ENCODE measurements around the gene TMEM165. TPM values are rescaled to one million over a fixed set of nuclear protein-coding genes. Genes with fewer than 3 reads are reported as not detected.
"Not testable (repeated sequence)": the region's sequence is repeated elsewhere in the genome, so short reads cannot be mapped to it uniquely, and the experiment has no call there.

TMEM165 gene
- total and polyA plus RNA-seq, 5 experiments from 2014 or later = 16.0 to 63.3 (median 32.7) TPM

- Mint-ChIP-seq H3K4me3 (no peak overlapping the region), H3K4me1 (peaks cover 0 to 6% (median under 1%) of the 10 kb centered on the region in 4 donors), H3K36me3 (peaks cover 0 to 7% (median 3%) of the 10 kb centered on the region in 3 donors), H3K27ac (no peak overlapping the region), H3K9me3 (no peaks in the 10 kb centered on the region), H3K27me3 (no peaks in the 10 kb centered on the region)
- ATAC-seq = no peak
- DNase-seq = no peak
- POLR2A ChIA-PET = no interaction called here
These were observed 38.7 kb upstream of the TMEM165 start for GRCh38 chr4:55356991-55357461.

GRCh38 chr4:55358246-55358645 is 37.5 kb upstream of the TMEM165 start:
- Mint-ChIP-seq H3K4me1 (peaks cover 0 to 6% (median under 1%) of the 10 kb centered on the region in 4 donors), H3K9me3 (no peaks in the 10 kb centered on the region), H3K4me3 (no peak overlapping the region), H3K36me3 (peaks cover 0 to 7% (median 0%) of the 10 kb centered on the region in 3 donors), H3K27ac (no peak overlapping the region), H3K27me3 (no peaks in the 10 kb centered on the region)
- ATAC-seq (no peak), DNase-seq (no peak)
- POLR2A ChIA-PET = no interaction called here

GRCh38 chr4:55358668-55359067 is 37.1 kb upstream of the TMEM165 start:
- Mint-ChIP-seq H3K4me1 (peaks cover 0 to 6% (median under 1%) of the 10 kb centered on the region in 4 donors), H3K27ac (no peak overlapping the region), H3K27me3 (no peaks in the 10 kb centered on the region), H3K4me3 (no peak overlapping the region), H3K9me3 (no peaks in the 10 kb centered on the region), H3K36me3 (peaks cover 0 to 3% (median 0%) of the 10 kb centered on the region in 3 donors)
- POLR2A ChIA-PET = no interaction called here
- DNase-seq (no peak), ATAC-seq (no peak)

GRCh38 chr4:55359397-55359916 is 36.3 kb upstream of the TMEM165 start:
- H3K9me3 Mint-ChIP-seq = no peaks in the 10 kb centered on the region
- POLR2A ChIA-PET = no interaction called here
- no peak for DNase-seq
- peaks cover 0 to 6% (median under 1%) of the 10 kb centered on the region in 4 donors for H3K4me1 Mint-ChIP-seq
- peaks cover 0 to 2% (median 0%) of the 10 kb centered on the region in 3 donors for H3K36me3 Mint-ChIP-seq
- peak overlapping the region in 1 of 10 donors; percentile 50 for H3K27ac Mint-ChIP-seq
- H3K27me3 Mint-ChIP-seq = no peaks in the 10 kb centered on the region
- H3K4me3 Mint-ChIP-seq = no peak overlapping the region
- ATAC-seq = no peak

- H3K4me3 Mint-ChIP-seq, POLR2A ChIA-PET, H3K27ac Mint-ChIP-seq, H3K27me3 Mint-ChIP-seq, H3K36me3 Mint-ChIP-seq, H3K4me1 Mint-ChIP-seq, DNase-seq, H3K9me3 Mint-ChIP-seq, ATAC-seq: not testable (repeated sequence)
These were observed 32.8 kb upstream of the TMEM165 start for GRCh38 chr4:55362938-55363337.

- ATAC-seq (no peak), DNase-seq (no peak)
- Mint-ChIP-seq H3K4me3 (no peak overlapping the region), H3K27me3 (no peaks in the 10 kb centered on the region), H3K9me3 (no peaks in the 10 kb centered on the region), H3K27ac (no peak overlapping the region), H3K36me3 (peaks cover 0 to 4% (median 0%) of the 10 kb centered on the region in 3 donors), H3K4me1 (peaks cover 0 to under 1% (median 0%) of the 10 kb centered on the region in 4 donors)
- POLR2A ChIA-PET = no interaction called here
These were observed 31.9 kb upstream of the TMEM165 start for GRCh38 chr4:55363691-55364351.

GRCh38 chr4:55364691-55365344 is 30.9 kb upstream of the TMEM165 start:
- H3K27ac Mint-ChIP-seq = no peak overlapping the region
- no peaks in the 10 kb centered on the region for H3K27me3 Mint-ChIP-seq
- no peak overlapping the region for H3K4me3 Mint-ChIP-seq
- no peak for DNase-seq
- H3K36me3 Mint-ChIP-seq = peaks cover 0 to 4% (median under 1%) of the 10 kb centered on the region in 3 donors
- POLR2A ChIA-PET = no interaction called here
- H3K4me1 Mint-ChIP-seq = no peaks in the 10 kb centered on the region
- H3K9me3 Mint-ChIP-seq = no peaks in the 10 kb centered on the region
- ATAC-seq = no peak

- Mint-ChIP-seq H3K4me1 (no peaks in the 10 kb centered on the region), H3K4me3 (no peak overlapping the region), H3K36me3 (peaks cover 0 to 4% (median 4%) of the 10 kb centered on the region in 3 donors), H3K9me3 (no peaks in the 10 kb centered on the region), H3K27ac (no peak overlapping the region), H3K27me3 (no peaks in the 10 kb centered on the region)
- POLR2A ChIA-PET = no interaction called here
- ATAC-seq = no peak
- no peak for DNase-seq
These were observed 30.4 kb upstream of the TMEM165 start for GRCh38 chr4:55365345-55365728.

- no peaks in the 10 kb centered on the region for H3K4me1 Mint-ChIP-seq
- H3K27me3 Mint-ChIP-seq = no peaks in the 10 kb centered on the region
These were observed 29.1 kb upstream of the TMEM165 start for GRCh38 chr4:55366621-55367020.

GRCh38 chr4:55367084-55367722 is 28.6 kb upstream of the TMEM165 start:
- Mint-ChIP-seq H3K27ac (no peak overlapping the region), H3K36me3 (peaks cover 0 to 4% (median 2%) of the 10 kb centered on the region in 3 donors)

More at GRCh38 chr4:55366621-55367020, 29.1 kb upstream of the TMEM165 start:
- ATAC-seq (no peak), DNase-seq (no peak)
- Mint-ChIP-seq H3K4me3 (no peak overlapping the region), H3K9me3 (no peaks in the 10 kb centered on the region), H3K27ac (no peak overlapping the region), H3K36me3 (peaks cover 0 to 4% (median 4%) of the 10 kb centered on the region in 3 donors)
- POLR2A ChIA-PET = no interaction called here

GRCh38 chr4:55369968-55370367 is 25.8 kb upstream of the TMEM165 start:
- Mint-ChIP-seq H3K27ac (no peak overlapping the region), H3K27me3 (no peaks in the 10 kb centered on the region), H3K4me3 (no peak overlapping the region), H3K9me3 (no peaks in the 10 kb centered on the region), H3K4me1 (no peaks in the 10 kb centered on the region), H3K36me3 (peaks cover 0 to 4% (median 2%) of the 10 kb centered on the region in 3 donors)
- POLR2A ChIA-PET = no interaction called here
- no peak for DNase-seq
- no peak for ATAC-seq

More at GRCh38 chr4:55367084-55367722, 28.6 kb upstream of the TMEM165 start:
- Mint-ChIP-seq H3K9me3 (no peaks in the 10 kb centered on the region), H3K4me3 (peak overlapping the region in 1 of 10 donors; percentile 58), H3K4me1 (no peaks in the 10 kb centered on the region), H3K27me3 (no peaks in the 10 kb centered on the region)
- ATAC-seq = no peak
- POLR2A ChIA-PET = no interaction called here
- no peak for DNase-seq

GRCh38 chr4:55372259-55372658 is 23.5 kb upstream of the TMEM165 start:
- no peak overlapping the region for H3K27ac Mint-ChIP-seq
- peaks cover 0 to 1% (median 0%) of the 10 kb centered on the region in 4 donors for H3K4me1 Mint-ChIP-seq
- no peak for ATAC-seq
- H3K36me3 Mint-ChIP-seq = peaks cover 0 to 4% (median 2%) of the 10 kb centered on the region in 3 donors
- POLR2A ChIA-PET = no interaction called here
- H3K4me3 Mint-ChIP-seq = no peak overlapping the region
- no peak for DNase-seq
- H3K9me3 Mint-ChIP-seq = no peaks in the 10 kb centered on the region
- H3K27me3 Mint-ChIP-seq = no peaks in the 10 kb centered on the region

GRCh38 chr4:55373461-55373860 is 22.3 kb upstream of the TMEM165 start:
- Mint-ChIP-seq H3K4me3 (no peak overlapping the region), H3K4me1 (peaks cover 0 to 1% (median 0%) of the 10 kb centered on the region in 4 donors), H3K36me3 (peaks cover 0 to 4% (median 0%) of the 10 kb centered on the region in 3 donors), H3K27me3 (no peaks in the 10 kb centered on the region), H3K9me3 (no peaks in the 10 kb centered on the region), H3K27ac (no peak overlapping the region)
- ATAC-seq (no peak), DNase-seq (no peak)
- POLR2A ChIA-PET = no interaction called here

All from naive thymus-derived CD8-positive, alpha-beta T cell (primary cell).